PC-9 (cell line): ENCODE results near the gene CTNNBL1.

ENCODE experiments used
- EZH2 ChIP-seq: fragments of 200-600 bp; sonication (generic); IDR thresholded peaks from 2 replicates; pipeline ENCODE4 v1.8.0; 2017; ENCODE audit warnings: antibody characterized with exemption, low read depth
- TF ChIP-seq, protein P1 (sequence below): fragments of 200-600 bp; sonication (generic); conservative IDR thresholded peaks from 2 replicates; pipeline ENCODE4 v1.6.1; 2017; ENCODE audit warnings: mixed run types, antibody characterized with exemption, mild to moderate bottlenecking, moderate library complexity

- TF ChIP-seq EZH2 = no peak
- TF ChIP-seq, protein P1, sequence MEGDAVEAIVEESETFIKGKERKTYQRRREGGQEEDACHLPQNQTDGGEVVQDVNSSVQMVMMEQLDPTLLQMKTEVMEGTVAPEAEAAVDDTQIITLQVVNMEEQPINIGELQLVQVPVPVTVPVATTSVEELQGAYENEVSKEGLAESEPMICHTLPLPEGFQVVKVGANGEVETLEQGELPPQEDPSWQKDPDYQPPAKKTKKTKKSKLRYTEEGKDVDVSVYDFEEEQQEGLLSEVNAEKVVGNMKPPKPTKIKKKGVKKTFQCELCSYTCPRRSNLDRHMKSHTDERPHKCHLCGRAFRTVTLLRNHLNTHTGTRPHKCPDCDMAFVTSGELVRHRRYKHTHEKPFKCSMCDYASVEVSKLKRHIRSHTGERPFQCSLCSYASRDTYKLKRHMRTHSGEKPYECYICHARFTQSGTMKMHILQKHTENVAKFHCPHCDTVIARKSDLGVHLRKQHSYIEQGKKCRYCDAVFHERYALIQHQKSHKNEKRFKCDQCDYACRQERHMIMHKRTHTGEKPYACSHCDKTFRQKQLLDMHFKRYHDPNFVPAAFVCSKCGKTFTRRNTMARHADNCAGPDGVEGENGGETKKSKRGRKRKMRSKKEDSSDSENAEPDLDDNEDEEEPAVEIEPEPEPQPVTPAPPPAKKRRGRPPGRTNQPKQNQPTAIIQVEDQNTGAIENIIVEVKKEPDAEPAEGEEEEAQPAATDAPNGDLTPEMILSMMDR = no peak
Measured at GRCh38 chr20:37918035-37918434, 224.2 kb downstream of the CTNNBL1 start.
